MM.1S (cell line): ENCODE measurements around the gene LCMT1.
A peak's percentile ranks its signal among the peaks of the same experiment; 100 is the strongest.
"Not testable (repeated sequence)": the region's sequence is repeated elsewhere in the genome, so short reads cannot be mapped to it uniquely, and the experiment has no call there.

Experiments
- DNase-seq: peaks from one replicate; pipeline ENCODE4 v3.0.0-alpha.2; 2015
- H2AFZ ChIP-seq: fragments of 300-600 bp; sonication (generic); 2 replicates; pipeline ENCODE4 v1.6.0; 2016; ENCODE audit warnings: antibody characterized with exemption, low read length
- H3F3A ChIP-seq: fragments of 300-600 bp; sonication (generic); 2 replicates; pipeline ENCODE4 v1.6.1; 2016; ENCODE audit warnings: mild to moderate bottlenecking, antibody characterized with exemption, low read length, moderate library complexity, mixed read lengths; ENCODE audit not compliant: insufficient read depth
- H3K27ac ChIP-seq: fragments of 300-600 bp; sonication (generic); 2 replicates; pipeline ENCODE4 v1.5.1; 2016; ENCODE audit warnings: mild to moderate bottlenecking, low read length
- H3K27me3 ChIP-seq: fragments of 300-600 bp; sonication (generic); replicated peaks from 2 replicates; pipeline ENCODE4 v1.6.0; 2016; ENCODE audit warnings: low read length; ENCODE audit not compliant: insufficient read depth
- H3K36me3 ChIP-seq: fragments of 300-600 bp; sonication (generic); replicated peaks from 2 replicates; pipeline ENCODE4 v1.6.1; 2016; ENCODE audit warnings: mild to moderate bottlenecking, low read length, mixed read lengths; ENCODE audit not compliant: insufficient read depth
- H3K4me1 ChIP-seq: fragments of 300-600 bp; sonication (generic); 2 replicates; pipeline ENCODE4 v1.6.1; 2016; ENCODE audit warnings: low read length, mixed read lengths
- H3K4me2 ChIP-seq: fragments of 300-600 bp; sonication (generic); 2 replicates; pipeline ENCODE4 v1.6.0; 2016; ENCODE audit warnings: low read depth, low read length
- H3K4me3 ChIP-seq: fragments of 300-600 bp; sonication (generic); 2 replicates; pipeline ENCODE4 v1.5.1; 2016; ENCODE audit warnings: low read length, mixed read lengths
- H3K79me2 ChIP-seq: fragments of 300-600 bp; sonication (generic); 2 replicates; pipeline ENCODE4 v1.6.1; 2016; ENCODE audit warnings: mixed run types, low read length, mixed read lengths
- H3K9ac ChIP-seq: fragments of 300-600 bp; sonication (generic); 2 replicates; pipeline ENCODE4 v1.6.1; 2016; ENCODE audit warnings: low read length, mixed read lengths
- H3K9me2 ChIP-seq: fragments of 300-600 bp; sonication (generic); replicated peaks from 2 replicates; pipeline ENCODE4 v1.6.1; 2016; ENCODE audit warnings: mild to moderate bottlenecking, low read length, mixed read lengths; ENCODE audit not compliant: insufficient read depth
- H3K9me3 ChIP-seq: fragments of 300-600 bp; sonication (generic); replicated peaks from 2 replicates; pipeline ENCODE4 v1.6.1; 2016; ENCODE audit warnings: mild to moderate bottlenecking, low read length, mixed read lengths; ENCODE audit not compliant: insufficient read depth
- H4K20me1 ChIP-seq: fragments of 300-600 bp; sonication (generic); 2 replicates; pipeline ENCODE4 v1.6.1; 2016; ENCODE audit warnings: mild to moderate bottlenecking, low read length, moderate library complexity, mixed read lengths; ENCODE audit not compliant: insufficient read depth
- EZH2 ChIP-seq: fragments of 300-600 bp; sonication (generic); optimal IDR thresholded peaks from 2 replicates; pipeline ENCODE3; 2017; ENCODE audit warnings: low read depth, mild to moderate bottlenecking, antibody characterized with exemption, low read length, mixed read lengths
- EZH2phosphoT487 ChIP-seq: fragments of 300-600 bp; sonication (generic); IDR thresholded peaks from 2 replicates; pipeline ENCODE4 v1.6.1; 2018; ENCODE audit warnings: antibody characterized with exemption, low read length
- TF ChIP-seq, protein P1 (sequence below): fragments of 300-600 bp; sonication (generic); IDR thresholded peaks from 2 replicates; pipeline ENCODE4 v1.5.1; 2016; ENCODE audit warnings: antibody characterized with exemption, low read length, mixed read lengths

Gene LCMT1

DNA sequence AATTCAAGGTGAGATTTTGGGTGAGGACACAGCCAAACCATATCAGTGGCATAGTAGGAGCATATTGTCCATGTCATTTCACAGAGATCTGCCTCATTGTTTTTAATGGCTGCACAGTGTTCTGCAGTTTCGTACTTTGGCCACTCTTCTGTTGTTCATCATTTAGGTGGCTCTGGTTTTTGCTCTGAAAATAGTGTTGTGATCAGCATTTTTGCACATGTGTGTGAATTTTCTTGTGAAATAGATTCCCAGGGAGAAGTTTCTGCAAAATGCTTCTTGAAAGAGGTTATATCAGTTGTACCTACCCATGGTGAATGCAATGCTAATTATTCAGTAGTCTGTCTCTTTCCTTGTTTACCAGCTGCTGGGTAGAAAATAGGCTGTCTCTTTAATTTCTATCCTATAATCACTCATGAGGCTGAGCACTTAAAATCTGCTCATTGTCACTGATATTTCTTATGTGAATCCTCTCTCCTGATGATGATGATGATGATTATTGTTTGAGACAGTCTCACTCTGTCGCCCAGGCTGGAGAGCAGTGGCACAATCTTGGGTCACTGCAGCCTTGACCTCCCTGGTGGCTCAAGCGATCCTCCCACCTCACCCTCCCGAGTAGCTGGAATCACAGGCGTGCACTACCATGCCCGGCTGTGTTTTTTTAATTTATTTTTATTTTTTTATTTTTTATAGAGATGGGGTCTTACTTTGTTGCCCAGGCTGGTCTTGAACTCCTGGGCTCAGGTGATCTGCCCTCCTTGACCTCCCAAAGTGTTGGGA lies 10.5 kb downstream of the LCMT1 start:
- no peak overlapping the region for H3K4me2 ChIP-seq
- no peaks in the 10 kb centered on the region for H3K9me3 ChIP-seq

DNA sequence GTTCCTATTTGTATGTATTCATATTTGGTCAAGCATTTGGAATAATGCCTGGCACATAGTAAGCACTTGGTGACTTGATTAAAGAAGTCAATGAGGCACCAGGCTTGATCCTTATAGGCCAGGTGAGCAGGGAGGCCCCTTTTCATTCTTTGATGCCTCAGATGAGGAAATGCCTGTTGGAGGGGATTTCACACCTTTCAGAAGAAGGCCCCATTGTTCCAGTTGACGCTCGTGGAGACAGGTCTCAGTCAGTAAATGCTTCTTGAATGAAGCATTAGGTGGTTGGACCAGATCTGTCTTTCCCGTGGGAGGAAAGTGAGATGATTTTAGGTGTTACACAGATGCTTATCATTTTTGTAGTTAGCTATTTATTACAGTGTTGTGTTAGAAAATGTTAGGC lies 13.0 kb downstream of the LCMT1 start:
- no peak overlapping the region for H3K4me2 ChIP-seq
- no peaks in the 10 kb centered on the region for H3K27me3 ChIP-seq
- no peak overlapping the region for H2AFZ ChIP-seq
- H3K4me3 ChIP-seq = no peak overlapping the region
- H3K9me3 ChIP-seq = no peaks in the 10 kb centered on the region
- no peak overlapping the region for H3K9ac ChIP-seq
- H3K9me2 ChIP-seq = no peaks in the 10 kb centered on the region
- H3K36me3 ChIP-seq = no peaks in the 10 kb centered on the region; the same call in 1 of the 2 replicates
- H3K79me2 ChIP-seq = peaks cover 19% of the 10 kb centered on the region
- no peaks in the 10 kb centered on the region for H4K20me1 ChIP-seq
- no peak for TF ChIP-seq EZH2
- TF ChIP-seq EZH2phosphoT487 = no peak
- TF ChIP-seq, protein P1, sequence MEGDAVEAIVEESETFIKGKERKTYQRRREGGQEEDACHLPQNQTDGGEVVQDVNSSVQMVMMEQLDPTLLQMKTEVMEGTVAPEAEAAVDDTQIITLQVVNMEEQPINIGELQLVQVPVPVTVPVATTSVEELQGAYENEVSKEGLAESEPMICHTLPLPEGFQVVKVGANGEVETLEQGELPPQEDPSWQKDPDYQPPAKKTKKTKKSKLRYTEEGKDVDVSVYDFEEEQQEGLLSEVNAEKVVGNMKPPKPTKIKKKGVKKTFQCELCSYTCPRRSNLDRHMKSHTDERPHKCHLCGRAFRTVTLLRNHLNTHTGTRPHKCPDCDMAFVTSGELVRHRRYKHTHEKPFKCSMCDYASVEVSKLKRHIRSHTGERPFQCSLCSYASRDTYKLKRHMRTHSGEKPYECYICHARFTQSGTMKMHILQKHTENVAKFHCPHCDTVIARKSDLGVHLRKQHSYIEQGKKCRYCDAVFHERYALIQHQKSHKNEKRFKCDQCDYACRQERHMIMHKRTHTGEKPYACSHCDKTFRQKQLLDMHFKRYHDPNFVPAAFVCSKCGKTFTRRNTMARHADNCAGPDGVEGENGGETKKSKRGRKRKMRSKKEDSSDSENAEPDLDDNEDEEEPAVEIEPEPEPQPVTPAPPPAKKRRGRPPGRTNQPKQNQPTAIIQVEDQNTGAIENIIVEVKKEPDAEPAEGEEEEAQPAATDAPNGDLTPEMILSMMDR = no peak
- no peaks in the 10 kb centered on the region for H3K4me1 ChIP-seq
- H3F3A ChIP-seq = no peaks in the 10 kb centered on the region
- no peak for DNase-seq
- no peak overlapping the region for H3K27ac ChIP-seq

More for the DNA sequence above, 10.5 kb downstream of the LCMT1 start:
- TF ChIP-seq EZH2 (no peak), EZH2phosphoT487 (no peak)
- TF ChIP-seq, protein P1 = no peak
- no peak overlapping the region for H3K4me3 ChIP-seq
- no peaks in the 10 kb centered on the region for H3F3A ChIP-seq
- H3K27ac ChIP-seq = no peak overlapping the region
- H3K27me3 ChIP-seq = no peaks in the 10 kb centered on the region
- no peaks in the 10 kb centered on the region for H3K9me2 ChIP-seq
- H2AFZ ChIP-seq = no peak overlapping the region
- no peaks in the 10 kb centered on the region for H3K36me3 ChIP-seq
- H3K79me2 ChIP-seq = peaks cover 40% of the 10 kb centered on the region
- no peak for DNase-seq
- no peak overlapping the region for H3K9ac ChIP-seq
- H4K20me1 ChIP-seq = no peaks in the 10 kb centered on the region
- no peaks in the 10 kb centered on the region for H3K4me1 ChIP-seq

DNA sequence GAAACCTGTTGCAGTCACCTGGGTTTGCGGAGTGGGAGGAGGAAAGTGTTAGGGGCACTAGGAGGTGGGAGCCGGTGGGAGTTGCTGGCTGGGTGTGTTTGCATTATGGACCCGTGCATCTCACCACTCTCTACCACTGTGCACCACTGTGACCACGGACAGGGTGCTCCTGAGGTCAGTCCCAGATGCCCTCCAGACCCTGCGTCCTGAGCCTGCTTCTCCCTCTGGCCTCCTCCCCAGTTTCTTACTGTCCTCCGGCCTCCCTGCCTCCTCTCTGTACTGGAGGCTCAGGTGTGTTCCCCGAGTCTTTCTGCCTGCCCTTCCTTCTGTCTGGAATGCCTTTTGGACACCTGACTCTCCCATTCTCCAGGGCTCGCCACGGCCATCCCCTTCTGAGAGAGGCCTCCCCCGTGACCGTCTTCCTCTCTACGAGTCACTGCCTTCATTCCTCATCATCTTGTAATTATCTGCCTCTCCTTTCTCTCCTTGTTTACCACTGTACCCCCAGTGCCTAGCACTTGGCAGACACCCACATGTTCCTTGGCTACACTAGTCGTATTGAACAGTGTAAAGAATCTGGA lies 14.6 kb downstream of the LCMT1 start:
- not testable (repeated sequence) for H2AFZ ChIP-seq, H3K27ac ChIP-seq, H4K20me1 ChIP-seq

DNA sequence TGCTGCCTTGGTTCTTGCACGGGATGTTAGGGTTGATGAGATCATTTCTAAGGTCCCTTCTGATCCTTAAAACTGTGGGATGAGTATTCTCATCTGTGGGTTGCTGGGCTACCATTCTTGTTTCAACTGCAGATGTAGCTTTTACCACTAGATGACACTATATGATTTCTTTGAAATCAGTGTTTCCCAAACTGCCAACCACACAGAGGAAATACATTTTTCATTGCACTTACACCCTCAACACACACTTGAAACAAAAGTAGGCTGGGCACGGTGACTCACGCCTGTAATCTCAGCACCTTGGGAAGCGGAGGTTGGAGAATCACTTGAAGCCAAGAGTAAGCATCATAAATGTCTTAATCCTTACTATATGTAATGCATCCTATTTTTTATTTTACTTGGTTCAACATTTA lies 15.3 kb downstream of the LCMT1 start:
- no peak overlapping the region for H3K4me2 ChIP-seq

More for the DNA sequence above, 14.6 kb downstream of the LCMT1 start:
- H3K4me1 ChIP-seq, H3F3A ChIP-seq, H3K9ac ChIP-seq, DNase-seq, H3K36me3 ChIP-seq, H3K4me3 ChIP-seq, H3K9me2 ChIP-seq, H3K9me3 ChIP-seq, H3K27me3 ChIP-seq, H3K4me2 ChIP-seq: not testable (repeated sequence)
- peaks cover 18% of the 10 kb centered on the region for H3K79me2 ChIP-seq

DNA sequence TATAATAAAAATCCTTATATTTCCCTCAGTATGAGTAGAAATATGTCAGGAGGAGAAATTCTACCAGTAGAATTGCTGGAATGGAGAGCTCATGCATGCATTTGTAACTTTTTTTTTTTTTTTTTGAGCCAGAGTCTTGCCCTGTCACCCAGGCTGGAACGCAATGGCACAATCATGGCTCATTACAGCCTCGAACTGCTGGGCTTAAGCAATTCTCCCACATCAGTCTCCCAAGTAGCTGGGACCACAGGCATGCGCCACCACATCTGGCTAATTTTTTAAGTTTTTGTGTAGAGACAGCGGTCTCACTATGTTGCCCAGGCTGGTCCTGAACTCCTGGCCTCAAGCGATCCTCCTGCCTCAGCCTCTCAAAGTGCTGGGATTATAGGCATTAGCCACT lies 21.2 kb downstream of the LCMT1 start:
- H3K4me1 ChIP-seq, H3K27ac ChIP-seq, H3K9ac ChIP-seq, H3K36me3 ChIP-seq, DNase-seq, H3K27me3 ChIP-seq, H3K9me2 ChIP-seq, H3F3A ChIP-seq, H3K9me3 ChIP-seq, H3K79me2 ChIP-seq, H4K20me1 ChIP-seq, H3K4me2 ChIP-seq, H3K4me3 ChIP-seq, H2AFZ ChIP-seq: not testable (repeated sequence)

More for the DNA sequence above, 15.3 kb downstream of the LCMT1 start:
- no peak overlapping the region for H3K27ac ChIP-seq
- DNase-seq = peak; percentile 23
- H3K4me1 ChIP-seq = no peaks in the 10 kb centered on the region
- H3K27me3 ChIP-seq = no peaks in the 10 kb centered on the region
- H3K9me2 ChIP-seq = no peaks in the 10 kb centered on the region
- no peaks in the 10 kb centered on the region for H4K20me1 ChIP-seq
- TF ChIP-seq EZH2phosphoT487 = no peak
- TF ChIP-seq, protein P1 = peak; percentile 41
- H3F3A ChIP-seq = no peaks in the 10 kb centered on the region
- H3K9ac ChIP-seq = no peak overlapping the region
- no peak overlapping the region for H2AFZ ChIP-seq
- H3K4me3 ChIP-seq = no peak overlapping the region
- no peaks in the 10 kb centered on the region for H3K9me3 ChIP-seq
- peaks cover 16% of the 10 kb centered on the region for H3K79me2 ChIP-seq
- H3K36me3 ChIP-seq = no peaks in the 10 kb centered on the region; the same call in 1 of the 2 replicates
